ENCODE data around the gene NUFIP2.
"Not testable (repeated sequence)": the region's sequence is repeated elsewhere in the genome, so short reads cannot be mapped to it uniquely, and the experiment has no call there.

The NUFIP2 gene

DNA sequence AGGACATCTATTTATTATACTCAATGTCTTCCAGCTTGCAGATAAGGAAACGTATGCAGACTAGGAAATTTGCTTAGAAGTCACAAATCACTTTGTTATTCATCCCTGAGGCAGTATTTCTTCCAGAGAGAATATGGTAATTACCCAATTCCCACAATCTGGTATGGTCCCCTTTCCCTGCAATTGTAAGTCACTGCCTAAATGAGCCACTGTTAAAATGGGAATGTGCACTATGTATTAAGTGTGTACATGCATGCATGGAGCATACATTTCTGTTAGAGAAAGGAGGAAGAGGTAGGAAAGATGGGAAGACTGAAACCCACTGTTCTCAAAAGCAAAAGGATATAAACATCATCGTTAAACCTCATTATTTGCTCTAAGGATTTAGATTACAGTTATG is 10.0 kb downstream of the NUFIP2 start:
- CTCF ChIA-PET, result interaction anchor here (1.2 to 1.7 kb wide), 10 partner anchors 12 to 160 kb away, joined by 3 to 9 read pairs (median 4); partner anchors contain the start of gene MYO18A
- POLR2A ChIA-PET, result no interaction called here
- TF ChIP-seq, protein P1, sequence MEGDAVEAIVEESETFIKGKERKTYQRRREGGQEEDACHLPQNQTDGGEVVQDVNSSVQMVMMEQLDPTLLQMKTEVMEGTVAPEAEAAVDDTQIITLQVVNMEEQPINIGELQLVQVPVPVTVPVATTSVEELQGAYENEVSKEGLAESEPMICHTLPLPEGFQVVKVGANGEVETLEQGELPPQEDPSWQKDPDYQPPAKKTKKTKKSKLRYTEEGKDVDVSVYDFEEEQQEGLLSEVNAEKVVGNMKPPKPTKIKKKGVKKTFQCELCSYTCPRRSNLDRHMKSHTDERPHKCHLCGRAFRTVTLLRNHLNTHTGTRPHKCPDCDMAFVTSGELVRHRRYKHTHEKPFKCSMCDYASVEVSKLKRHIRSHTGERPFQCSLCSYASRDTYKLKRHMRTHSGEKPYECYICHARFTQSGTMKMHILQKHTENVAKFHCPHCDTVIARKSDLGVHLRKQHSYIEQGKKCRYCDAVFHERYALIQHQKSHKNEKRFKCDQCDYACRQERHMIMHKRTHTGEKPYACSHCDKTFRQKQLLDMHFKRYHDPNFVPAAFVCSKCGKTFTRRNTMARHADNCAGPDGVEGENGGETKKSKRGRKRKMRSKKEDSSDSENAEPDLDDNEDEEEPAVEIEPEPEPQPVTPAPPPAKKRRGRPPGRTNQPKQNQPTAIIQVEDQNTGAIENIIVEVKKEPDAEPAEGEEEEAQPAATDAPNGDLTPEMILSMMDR (IDR thresholded peaks at IDR 0.05; ENCODE audit: insufficient read depth, low read length, missing control alignments), result no peak
- H3K4me3 ChIP-seq (ENCODE audit: low read depth, low read length), result no peak overlapping the region
- no peak for DNase-seq (ENCODE audit: low read depth, low spot score)

DNA sequence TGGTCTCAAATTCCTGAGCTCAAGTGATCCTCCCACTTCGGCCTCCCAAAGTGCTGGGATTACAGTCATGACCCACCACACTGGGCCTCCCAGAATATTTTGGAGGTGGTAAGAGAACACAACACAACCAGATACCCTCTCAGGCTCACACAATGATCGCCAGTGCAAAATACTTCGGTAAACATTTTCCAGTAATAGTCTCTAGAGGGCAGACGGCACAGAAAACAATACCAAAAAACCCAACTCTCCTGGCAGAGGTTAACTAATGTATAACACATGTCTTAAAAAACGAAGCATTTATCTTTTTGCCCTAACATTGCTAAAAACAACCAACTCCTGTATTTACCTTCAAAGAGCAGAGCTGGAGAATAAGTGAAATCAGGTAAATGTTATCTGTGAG is 10.5 kb downstream of the NUFIP2 start:
- POLR2A ChIA-PET, result no interaction called here
- TF ChIP-seq, protein P1 (IDR thresholded peaks at IDR 0.05; ENCODE audit: insufficient read depth, low read length, missing control alignments), result no peak
- CTCF ChIA-PET, result interaction anchor here (0.9 to 1.7 kb wide), 11 partner anchors 7 to 160 kb away, joined by 3 to 9 read pairs (median 4); partner anchors contain the start of gene MYO18A
- no peak for DNase-seq (ENCODE audit: low read depth, low spot score)
- H3K4me3 ChIP-seq (ENCODE audit: low read depth, low read length), result no peak overlapping the region

DNA sequence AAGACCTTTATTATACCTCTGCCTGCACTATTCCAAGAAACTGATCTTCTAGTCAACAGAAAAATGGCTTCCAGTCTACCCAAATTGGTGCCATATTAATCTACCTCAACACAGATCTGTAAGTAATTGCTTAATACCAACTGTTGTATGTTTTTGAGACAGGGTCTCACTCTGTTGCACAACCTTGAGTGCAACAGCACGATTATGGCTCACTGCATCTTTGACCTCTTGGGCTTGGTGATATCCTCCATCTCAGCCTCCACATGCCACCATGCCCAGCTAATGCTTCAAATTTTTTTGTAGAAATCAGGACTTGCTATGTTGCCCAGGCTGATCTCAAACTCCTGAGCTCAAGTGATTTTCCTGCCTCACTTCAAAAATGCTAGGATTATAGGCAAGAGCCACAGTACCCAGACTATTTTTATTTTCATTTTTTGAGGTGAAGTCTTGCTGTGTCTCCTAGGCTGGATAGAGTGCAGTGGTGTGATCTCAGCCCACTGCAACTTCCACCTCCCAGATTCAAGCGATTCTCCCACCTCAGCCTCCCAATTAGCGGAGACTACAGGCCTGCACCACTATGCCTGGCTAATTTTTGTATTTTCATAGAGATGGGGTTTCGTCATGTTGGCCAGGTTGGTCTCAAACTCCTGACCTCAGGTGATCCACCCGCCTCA is 14.4 kb downstream of the NUFIP2 start:
- CTCF ChIA-PET, result interaction anchor here (1.0 to 6.8 kb wide), 3 partner anchors 11 to 131 kb away, joined by 4 to 56 read pairs (median 5); no protein-coding TSS in a partner anchor
- POLR2A ChIA-PET, result no interaction called here
- DNase-seq (ENCODE audit: low read depth, low spot score), result no peak
- H3K4me3 ChIP-seq (ENCODE audit: low read depth, low read length), result no peak overlapping the region
- TF ChIP-seq, protein P1 (IDR thresholded peaks at IDR 0.05; ENCODE audit: insufficient read depth, low read length, missing control alignments), result no peak

DNA sequence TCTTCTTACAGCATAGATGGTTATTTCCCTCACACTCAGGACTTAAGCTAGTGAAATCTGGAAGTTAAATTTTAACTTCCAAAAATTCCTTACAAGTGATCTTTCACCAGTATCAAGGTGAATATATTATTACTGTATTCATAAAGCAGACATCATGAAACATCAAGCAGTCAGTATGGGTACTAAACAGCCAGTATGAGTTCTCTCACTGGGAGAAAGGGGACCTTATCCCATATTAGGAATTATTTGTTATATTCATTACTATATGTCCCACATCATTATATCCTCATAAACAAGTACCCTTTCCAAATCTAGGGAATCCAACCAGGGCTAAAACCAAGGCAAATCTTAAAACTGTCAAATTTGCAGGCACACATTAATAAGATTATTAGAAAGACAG is 15.3 kb downstream of the NUFIP2 start:
- H3K4me3 ChIP-seq (ENCODE audit: low read depth, low read length), result no peak overlapping the region
- DNase-seq (ENCODE audit: low read depth, low spot score), result no peak
- ChIA-PET POLR2A (no interaction called here), CTCF (interaction anchor here (1.6 to 6.8 kb wide), 2 partner anchors 12 kb away, joined by 4 to 56 read pairs; no protein-coding TSS in a partner anchor)
- TF ChIP-seq, protein P1 (IDR thresholded peaks at IDR 0.05; ENCODE audit: insufficient read depth, low read length, missing control alignments), result no peak

DNA sequence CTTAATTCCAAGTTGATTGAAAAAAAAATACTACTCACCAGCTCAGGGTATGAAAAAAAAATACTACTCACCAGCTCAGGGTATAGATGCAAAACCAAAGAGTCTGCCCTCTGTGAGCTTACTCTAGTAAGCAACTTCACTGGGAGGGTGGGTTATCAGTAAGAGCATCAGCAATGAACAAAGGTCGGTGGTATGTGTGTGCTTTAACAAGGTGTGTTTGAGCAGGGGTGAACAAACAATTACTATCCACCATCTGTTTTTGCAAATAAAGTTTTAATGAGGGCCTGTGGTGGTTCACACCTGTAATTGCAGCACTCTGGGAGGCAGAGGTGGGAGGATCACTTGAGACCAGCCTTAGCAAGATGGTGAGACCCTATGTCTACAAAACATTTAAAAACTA is 20.0 kb downstream of the NUFIP2 start:
- no peak for DNase-seq (ENCODE audit: low read depth, low spot score)
- TF ChIP-seq, protein P1 (IDR thresholded peaks at IDR 0.05; ENCODE audit: insufficient read depth, low read length, missing control alignments), result no peak
- H3K4me3 ChIP-seq (ENCODE audit: low read depth, low read length), result no peak overlapping the region
- POLR2A ChIA-PET, result interaction anchor here (0.8 kb wide), 1 partner anchor 20 kb away, joined by 3 read pairs; the partner anchor contains the start of gene NUFIP2
- CTCF ChIA-PET, result interaction anchor here (0.9 to 2.3 kb wide), 6 partner anchors 13 to 125 kb away, joined by 3 to 7 read pairs (median 4); partner anchors contain the start of gene MYO18A

DNA sequence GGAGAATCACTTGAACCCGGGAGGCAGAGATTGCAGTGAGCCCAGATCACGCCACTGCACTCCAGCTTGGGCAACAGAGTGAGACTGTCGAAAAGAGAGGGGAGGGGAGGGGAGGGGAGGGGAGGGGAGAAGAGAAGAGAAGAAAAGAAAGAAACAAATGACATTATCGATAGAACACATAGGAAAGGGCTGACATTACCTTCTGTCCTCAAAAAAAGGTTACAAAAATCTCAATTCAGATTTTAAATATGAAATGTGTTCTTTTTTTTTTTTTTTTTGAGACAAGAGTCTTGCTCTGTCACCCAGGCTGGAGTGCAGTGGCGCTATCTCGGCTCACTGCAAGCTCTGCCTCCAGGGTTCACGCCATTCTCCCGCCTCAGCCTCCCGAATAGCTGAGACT is 22.0 kb downstream of the NUFIP2 start:
- CTCF ChIA-PET, result interaction anchor here (1.1 to 1.4 kb wide), 2 partner anchors 11 to 148 kb away, joined by 3 to 5 read pairs; no protein-coding TSS in a partner anchor
- POLR2A ChIA-PET; DNase-seq (ENCODE audit: low read depth, low spot score); H3K4me3 ChIP-seq (ENCODE audit: low read depth, low read length): not testable (repeated sequence)

All from AG04449 (cell line).